PC-3 (cell line): ENCODE data around the gene ENAM. TPM values are rescaled to one million over a fixed set of nuclear protein-coding genes. Genes with fewer than 3 reads are reported as not detected.

Source experiments
- ATAC-seq: fragments of 200-7000 bp; cut with Tn5 transposase; 2 replicates; pipeline ENCODE4 v1.9.1; 2020; ENCODE audit warnings: mild to moderate bottlenecking, moderate library complexity
- Bru-seq: library from RNA; stranded (reverse); fragments of 400-500 nt; gene quantifications from one replicate; lab custom pipeline; 2021; lab: Mats Ljungman, UMichigan
- BruChase-seq, 2 experiments: library from RNA; stranded (reverse); fragments of 400-500 nt; gene quantifications; one replicate each; lab custom pipeline; 2021; lab: Mats Ljungman, UMichigan
- BruUV-seq: library from RNA; stranded (reverse); fragments of 400-500 nt; replicated peaks from 2 replicates; lab custom pipeline; 2021; lab: Mats Ljungman, UMichigan
- CTCF ChIA-PET: fragments of 300-600 bp; sonication (Branson Sonifier 250); formaldehyde crosslinking; loops from one replicate; lab custom pipeline; 2022; ENCODE audit warnings: antibody characterized with exemption; lab: Charles Lee
- POLR2A ChIA-PET: fragments of 300-600 bp; sonication (Branson Sonifier 250); formaldehyde crosslinking; loops from one replicate; lab custom pipeline; 2022; ENCODE audit warnings: antibody characterized with exemption; ENCODE audit not compliant: unreplicated experiment; lab: Charles Lee
- DNase-seq: peaks from one replicate; pipeline ENCODE4 v3.0.0-alpha.2; 2015
- H2AFZ ChIP-seq: fragments of 300-600 bp; sonication (generic); 2 replicates; pipeline ENCODE4 v1.6.0; 2016; ENCODE audit warnings: antibody characterized with exemption, low read length
- H3F3A ChIP-seq: fragments of 300-600 bp; sonication (generic); one replicate; pipeline ENCODE4 v1.6.0; 2017; ENCODE audit warnings: antibody characterized with exemption, low read length, control low read depth, mild to moderate bottlenecking; ENCODE audit not compliant: unreplicated experiment
- H3K27ac ChIP-seq: fragments of 300-600 bp; sonication (generic); 2 replicates; pipeline ENCODE4 v1.5.1; 2016; ENCODE audit warnings: mild to moderate bottlenecking, low read length
- H3K27me3 ChIP-seq: fragments of 300-600 bp; sonication (generic); 2 replicates; pipeline ENCODE4 v1.6.1; 2016; ENCODE audit warnings: low read length, mixed read lengths
- H3K36me3 ChIP-seq: fragments of 300-600 bp; sonication (generic); 2 replicates; pipeline ENCODE4 v1.6.1; 2016; ENCODE audit warnings: low read depth, mixed run types, low read length, mixed read lengths
- H3K4me1 ChIP-seq: fragments of 300-600 bp; sonication (generic); 2 replicates; pipeline ENCODE4 v1.5.1; 2016; ENCODE audit warnings: low read length; ENCODE audit not compliant: insufficient read depth
- H3K4me2 ChIP-seq: fragments of 300-600 bp; sonication (generic); 2 replicates; pipeline ENCODE4 v1.6.0; 2016; ENCODE audit warnings: low read length
- H3K4me3 ChIP-seq: fragments of 300-600 bp; sonication (generic); 2 replicates; pipeline ENCODE4 v1.5.1; 2016; ENCODE audit warnings: mild to moderate bottlenecking, low read length, mixed read lengths
- H3K79me2 ChIP-seq: fragments of 300-600 bp; sonication (generic); 2 replicates; pipeline ENCODE4 v1.6.1; 2017; ENCODE audit warnings: low read length, mixed read lengths
- H3K9ac ChIP-seq: fragments of 300-600 bp; sonication (generic); 2 replicates; pipeline ENCODE4 v1.6.0; 2016; ENCODE audit warnings: mild to moderate bottlenecking, low read length
- H3K9me2 ChIP-seq: fragments of 300-600 bp; sonication (generic); replicated peaks from 2 replicates; pipeline ENCODE4 v1.6.1; 2016; ENCODE audit warnings: mixed run types, low read length, mixed read lengths
- H3K9me3 ChIP-seq: fragments of 300-600 bp; sonication (generic); 2 replicates; pipeline ENCODE4 v1.6.1; 2016; ENCODE audit warnings: low read length, mixed read lengths
- H4K20me1 ChIP-seq: fragments of 300-600 bp; sonication (generic); 2 replicates; pipeline ENCODE4 v1.6.1; 2016; ENCODE audit warnings: low read length, mixed read lengths
- CTCF ChIP-seq: fragments of 300-600 bp; sonication (generic); conservative IDR thresholded peaks from 2 replicates; pipeline ENCODE4 v1.5.1; 2017; ENCODE audit warnings: antibody characterized with exemption, low read depth, mild to moderate bottlenecking, low read length
- EZH2 ChIP-seq: fragments of 300-600 bp; sonication (generic); IDR thresholded peaks from one replicate; pipeline ENCODE4 v1.6.1; 2017; ENCODE audit warnings: antibody characterized with exemption, mild to moderate bottlenecking, low read length; ENCODE audit not compliant: unreplicated experiment
- EZH2phosphoT487 ChIP-seq: fragments of 300-600 bp; sonication (generic); IDR thresholded peaks from 2 replicates; pipeline ENCODE4 v1.6.1; 2018; ENCODE audit warnings: mild to moderate bottlenecking, antibody characterized with exemption, low read length, borderline replicate concordance
- intact Hi-C: fragments of 100-400 bp; cut with micrococcal nuclease; formaldehyde crosslinking; loops from 2 replicates; pipeline ENCODE4 v1.9.0; 2023
- long read RNA-seq: library from polyadenylated mRNA; unstranded; transcript quantifications from one replicate; pipeline ENCODE4 v2.0.0, GENCODE V29; 2021; ENCODE audit not compliant: unreplicated experiment
- total RNA-seq: library from RNA; depleted of rRNA; stranded (reverse); fragments of >200 nt; gene quantifications from 2 replicates; pipeline ENCODE4 v1.2.3, GENCODE V29; 2014; rRNA removed

Gene ENAM, protein sequence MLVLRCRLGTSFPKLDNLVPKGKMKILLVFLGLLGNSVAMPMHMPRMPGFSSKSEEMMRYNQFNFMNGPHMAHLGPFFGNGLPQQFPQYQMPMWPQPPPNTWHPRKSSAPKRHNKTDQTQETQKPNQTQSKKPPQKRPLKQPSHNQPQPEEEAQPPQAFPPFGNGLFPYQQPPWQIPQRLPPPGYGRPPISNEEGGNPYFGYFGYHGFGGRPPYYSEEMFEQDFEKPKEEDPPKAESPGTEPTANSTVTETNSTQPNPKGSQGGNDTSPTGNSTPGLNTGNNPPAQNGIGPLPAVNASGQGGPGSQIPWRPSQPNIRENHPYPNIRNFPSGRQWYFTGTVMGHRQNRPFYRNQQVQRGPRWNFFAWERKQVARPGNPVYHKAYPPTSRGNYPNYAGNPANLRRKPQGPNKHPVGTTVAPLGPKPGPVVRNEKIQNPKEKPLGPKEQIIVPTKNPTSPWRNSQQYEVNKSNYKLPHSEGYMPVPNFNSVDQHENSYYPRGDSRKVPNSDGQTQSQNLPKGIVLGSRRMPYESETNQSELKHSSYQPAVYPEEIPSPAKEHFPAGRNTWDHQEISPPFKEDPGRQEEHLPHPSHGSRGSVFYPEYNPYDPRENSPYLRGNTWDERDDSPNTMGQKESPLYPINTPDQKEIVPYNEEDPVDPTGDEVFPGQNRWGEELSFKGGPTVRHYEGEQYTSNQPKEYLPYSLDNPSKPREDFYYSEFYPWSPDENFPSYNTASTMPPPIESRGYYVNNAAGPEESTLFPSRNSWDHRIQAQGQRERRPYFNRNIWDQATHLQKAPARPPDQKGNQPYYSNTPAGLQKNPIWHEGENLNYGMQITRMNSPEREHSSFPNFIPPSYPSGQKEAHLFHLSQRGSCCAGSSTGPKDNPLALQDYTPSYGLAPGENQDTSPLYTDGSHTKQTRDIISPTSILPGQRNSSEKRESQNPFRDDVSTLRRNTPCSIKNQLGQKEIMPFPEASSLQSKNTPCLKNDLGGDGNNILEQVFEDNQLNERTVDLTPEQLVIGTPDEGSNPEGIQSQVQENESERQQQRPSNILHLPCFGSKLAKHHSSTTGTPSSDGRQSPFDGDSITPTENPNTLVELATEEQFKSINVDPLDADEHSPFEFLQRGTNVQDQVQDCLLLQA
- total RNA-seq (not detected in 2 replicates), Bru-seq, nascent RNA (percentile 5 among the genes with signal in this experiment), BruChase-seq, experiment 1, labeled RNA remaining after a 6-hour chase (percentile 10 among the genes with signal in this experiment), BruChase-seq, experiment 2, labeled RNA remaining after a 2-hour chase (percentile 4 among the genes with signal in this experiment)
- long read RNA-seq = 0 reads

DNA sequence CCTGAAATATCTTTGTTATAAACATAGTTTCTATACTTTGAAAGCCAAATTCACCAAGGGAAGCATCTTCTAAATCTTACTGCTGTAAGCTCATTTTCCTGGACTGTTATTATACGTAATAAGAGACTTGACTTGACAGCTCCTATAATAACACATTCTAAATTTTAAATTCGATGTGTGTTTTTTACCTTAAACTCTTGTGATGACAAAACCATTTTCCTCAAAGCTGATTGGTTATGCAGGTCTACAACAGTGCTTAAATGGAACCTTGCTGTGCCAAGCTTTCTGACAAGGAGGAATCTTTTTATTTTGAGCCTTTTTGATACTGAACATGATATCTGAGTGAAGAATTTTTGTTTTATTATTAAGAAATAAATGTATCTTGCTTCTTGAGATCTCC is at the start of gene ENAM:
Gene ENAM (plus strand): TSS at position 301 of the 400 bp plus-strand sequence. CDS start 757 bp downstream, outside the sequence.
- CTCF ChIA-PET = no interaction called here

GRCh38 chr4:70581980-70582379 is 46.6 kb upstream of the ENAM start:
- H4K20me1 ChIP-seq = no peaks in the 10 kb centered on the region
- H3K9me2 ChIP-seq = no peaks in the 10 kb centered on the region
- no peaks in the 10 kb centered on the region for H3K9me3 ChIP-seq
- no peak overlapping the region for H3K4me3 ChIP-seq
- H3K4me1 ChIP-seq = peaks cover 26% of the 10 kb centered on the region
- H3K9ac ChIP-seq = no peak overlapping the region
- no peaks in the 10 kb centered on the region for H3K36me3 ChIP-seq
- ChIA-PET CTCF (no interaction called here), POLR2A (no interaction called here)
- no TSS peak for BruUV-seq
- peaks cover 6% of the 10 kb centered on the region for H3F3A ChIP-seq
- H3K4me2 ChIP-seq = no peak overlapping the region
- intact Hi-C loops = no loop called here
- H3K27me3 ChIP-seq = no peaks in the 10 kb centered on the region
- ATAC-seq = no peak
- no peak overlapping the region for H3K27ac ChIP-seq
- H2AFZ ChIP-seq = no peak overlapping the region
- DNase-seq = no peak
- TF ChIP-seq CTCF (no peak), EZH2 (no peak), EZH2phosphoT487 (no peak)
- no peaks in the 10 kb centered on the region for H3K79me2 ChIP-seq

More for the DNA sequence above, at the start of gene ENAM:
- Histone ChIP-seq H3K27ac (no peak within 1 kb of the TSS), H3K4me3 (no peak within 1 kb of the TSS), H4K20me1 (no peaks in the 10 kb centered on the region), H3K4me1 (peaks cover 13% of the 10 kb centered on the region), H3F3A (no peaks in the 10 kb centered on the region), H3K9me2 (no peaks in the 10 kb centered on the region), H3K79me2 (no peaks in the 10 kb centered on the region), H3K9ac (no peak within 1 kb of the TSS), H3K4me2 (no peak within 1 kb of the TSS), H3K36me3 (no peaks in the 10 kb centered on the region), H3K9me3 (no peaks in the 10 kb centered on the region), H2AFZ (peak within 1 kb of the TSS; percentile 10), H3K27me3 (no peaks in the 10 kb centered on the region)
- no TSS peak for BruUV-seq
- ATAC-seq (no peak), DNase-seq (no peak)
- POLR2A ChIA-PET = no interaction called here
- intact Hi-C loops = no loop called here
- no peak for TF ChIP-seq EZH2phosphoT487
